WERI-Rb-1 (cell line): ENCODE measurements around the gene SERP1.

Source experiments
- DNase-seq: peaks from one replicate; pipeline ENCODE4 v3.0.0-alpha.2; 2020
- H3K27ac ChIP-seq: fragments of 250-450 bp; sonication (Bioruptor Pico); 2 replicates; pipeline ENCODE4 v1.5.1; 2020; ENCODE audit warnings: mild to moderate bottlenecking, moderate library complexity
- H3K27me3 ChIP-seq: fragments of 250-450 bp; sonication (Bioruptor Pico); 2 replicates; pipeline ENCODE4 v1.5.1; 2021; ENCODE audit warnings: mild to moderate bottlenecking, low read depth, moderate library complexity; ENCODE audit not compliant: insufficient read depth, severe bottlenecking
- H3K36me3 ChIP-seq: fragments of 250-450 bp; sonication (Bioruptor Pico); 2 replicates; pipeline ENCODE4 v1.5.1; 2020; ENCODE audit warnings: mild to moderate bottlenecking, moderate library complexity
- H3K4me3 ChIP-seq: 2 replicates; pipeline ENCODE4 v1.5.1; 2011; ENCODE audit warnings: low read depth, mild to moderate bottlenecking, control low read depth, low read length
- H3K9me3 ChIP-seq: fragments of 250-450 bp; sonication (Bioruptor Pico); 2 replicates; pipeline ENCODE4 v1.5.1; 2021; ENCODE audit warnings: mild to moderate bottlenecking, moderate library complexity; ENCODE audit not compliant: severe bottlenecking
- CTCF ChIP-seq: IDR thresholded peaks from 2 replicates; pipeline ENCODE4 v1.5.1; 2011; ENCODE audit warnings: low read depth, mild to moderate bottlenecking, control low read depth, inconsistent platforms, low read length

The SERP1 gene

DNA sequence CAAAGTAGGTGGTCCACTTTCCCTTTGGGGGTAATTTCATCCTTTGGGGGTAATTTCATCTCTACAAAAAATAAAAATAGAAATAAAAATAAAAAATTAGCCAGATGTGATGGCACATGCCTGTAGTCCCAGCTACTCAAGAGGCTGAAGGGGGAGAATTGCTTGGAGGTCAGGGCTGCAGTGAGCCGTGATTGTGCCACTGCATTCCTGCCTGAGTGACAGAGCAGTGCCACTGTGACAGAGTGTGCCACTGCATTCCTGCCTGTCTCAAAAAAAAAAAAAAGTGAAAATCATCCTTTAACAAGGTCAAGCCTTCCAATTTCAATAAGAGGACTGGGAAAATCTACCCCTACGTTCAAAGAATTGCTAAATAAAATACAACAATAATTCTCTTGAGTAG is 22.8 kb downstream of the SERP1 start:
- H3K27ac ChIP-seq: no peak overlapping the region
- no peak overlapping the region for H3K4me3 ChIP-seq
- no peak for TF ChIP-seq CTCF
- H3K9me3 ChIP-seq: no peaks in the 10 kb centered on the region
- no peaks in the 10 kb centered on the region for H3K27me3 ChIP-seq
- H3K36me3 ChIP-seq: no peaks in the 10 kb centered on the region
- DNase-seq: no peak

GRCh38 chr3:150521463-150521862 is 24.8 kb downstream of the SERP1 start:
- Histone ChIP-seq H3K9me3 (no peaks in the 10 kb centered on the region), H3K4me3 (no peak overlapping the region), H3K27ac (no peak overlapping the region), H3K27me3 (no peaks in the 10 kb centered on the region), H3K36me3 (no peaks in the 10 kb centered on the region)
- TF ChIP-seq CTCF: peak; percentile 34
- no peak for DNase-seq

- TF ChIP-seq CTCF: no peak
Observed at GRCh38 chr3:150520408-150520807, 25.9 kb downstream of the SERP1 start.

GRCh38 chr3:150519026-150519425 is 27.3 kb downstream of the SERP1 start:
- Histone ChIP-seq H3K4me3 (no peak overlapping the region), H3K9me3 (no peaks in the 10 kb centered on the region), H3K27ac (no peak overlapping the region), H3K27me3 (no peaks in the 10 kb centered on the region), H3K36me3 (no peaks in the 10 kb centered on the region)
- no peak for TF ChIP-seq CTCF
- no peak for DNase-seq

More at GRCh38 chr3:150520408-150520807, 25.9 kb downstream of the SERP1 start:
- Histone ChIP-seq H3K27ac (no peak overlapping the region), H3K36me3 (no peaks in the 10 kb centered on the region), H3K4me3 (no peak overlapping the region), H3K9me3 (no peaks in the 10 kb centered on the region), H3K27me3 (no peaks in the 10 kb centered on the region)
- no peak for DNase-seq

DNA sequence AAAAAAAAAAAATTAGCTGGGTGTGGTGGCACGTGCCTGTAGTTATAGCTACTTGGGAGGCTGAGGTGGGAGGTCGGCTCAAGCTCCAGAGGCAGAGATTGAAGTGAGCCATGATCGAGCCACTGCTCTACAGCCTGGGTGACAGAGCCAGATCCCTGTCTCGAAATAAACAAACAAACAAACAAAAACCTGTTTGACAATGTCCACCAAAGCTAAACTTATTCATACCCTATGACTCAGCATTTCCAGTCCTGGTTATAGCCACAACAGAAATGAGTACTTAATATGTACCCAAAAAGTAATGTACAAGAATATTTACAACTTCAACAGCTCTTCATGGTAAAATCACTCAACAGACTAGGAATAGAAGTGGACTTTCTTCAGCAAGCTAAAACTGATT is 31.1 kb downstream of the SERP1 start:
- Histone ChIP-seq H3K27me3 (no peaks in the 10 kb centered on the region), H3K9me3 (no peaks in the 10 kb centered on the region), H3K4me3 (no peak overlapping the region), H3K27ac (no peak overlapping the region), H3K36me3 (no peaks in the 10 kb centered on the region)
- TF ChIP-seq CTCF: no peak
- no peak for DNase-seq

GRCh38 chr3:150511122-150511821 is 35.0 kb downstream of the SERP1 start:
- no peaks in the 10 kb centered on the region for H3K9me3 ChIP-seq
- H3K27ac ChIP-seq: no peak overlapping the region

More at GRCh38 chr3:150511122-150511821, 35.0 kb downstream of the SERP1 start:
- no peak for DNase-seq
- H3K36me3 ChIP-seq: no peaks in the 10 kb centered on the region
- no peak for TF ChIP-seq CTCF
- no peak overlapping the region for H3K4me3 ChIP-seq
- H3K27me3 ChIP-seq: no peaks in the 10 kb centered on the region
